HG03139 (cell line): ENCODE data around the gene DUOXA1.
"Not testable (repeated sequence)": the region's sequence is repeated elsewhere in the genome, so short reads cannot be mapped to it uniquely, and the experiment has no call there.

Experiments
- ATAC-seq: cut with Tn5 transposase; IDR thresholded peaks from one replicate; pipeline ENCODE4 v1.9.1; 2021; ENCODE audit not compliant: unreplicated experiment

DUOXA1 gene

GRCh38 chr15:45151998-45152828 is 22.5 kb upstream of the DUOXA1 start:
- ATAC-seq: no peak

- ATAC-seq: no peak
These were observed 21.3 kb upstream of the DUOXA1 start for GRCh38 chr15:45150997-45151396.

GRCh38 chr15:45150481-45150880 is 20.8 kb upstream of the DUOXA1 start:
- no peak for ATAC-seq

GRCh38 chr15:45149060-45149459 is 19.4 kb upstream of the DUOXA1 start:
- ATAC-seq: no peak

- no peak for ATAC-seq
These were observed 18.7 kb upstream of the DUOXA1 start for GRCh38 chr15:45148076-45149059.

GRCh38 chr15:45147606-45148005 is 17.9 kb upstream of the DUOXA1 start:
- no peak for ATAC-seq

- no peak for ATAC-seq
These were observed 16.7 kb upstream of the DUOXA1 start for GRCh38 chr15:45146405-45146804.

- no peak for ATAC-seq
These were observed 15.1 kb upstream of the DUOXA1 start for GRCh38 chr15:45144775-45145174.

GRCh38 chr15:45143946-45144345 is 14.3 kb upstream of the DUOXA1 start:
- no peak for ATAC-seq

- no peak for ATAC-seq
These were observed 13.4 kb upstream of the DUOXA1 start for GRCh38 chr15:45143056-45143455.

GRCh38 chr15:45141386-45141785 is 11.7 kb upstream of the DUOXA1 start:
- no peak for ATAC-seq

- no peak for ATAC-seq
These were observed 11.0 kb upstream of the DUOXA1 start for GRCh38 chr15:45140557-45141250.

GRCh38 chr15:45139770-45140169 is 10.1 kb upstream of the DUOXA1 start:
- ATAC-seq: no peak

- ATAC-seq: no peak
These were observed 9.4 kb upstream of the DUOXA1 start for GRCh38 chr15:45138814-45139765.

GRCh38 chr15:45137703-45138102 is 8.0 kb upstream of the DUOXA1 start:
- no peak for ATAC-seq

GRCh38 chr15:45136378-45136764 is 6.7 kb upstream of the DUOXA1 start:
- no peak for ATAC-seq

GRCh38 chr15:45135705-45136377 is 6.2 kb upstream of the DUOXA1 start:
- ATAC-seq: not testable (repeated sequence)

- no peak for ATAC-seq
These were observed 5.3 kb upstream of the DUOXA1 start for GRCh38 chr15:45134682-45135604.
